HepG2 (cell line): ENCODE results near the gene RNF125. TPM values are rescaled to one million over a fixed set of nuclear protein-coding genes. Genes with fewer than 3 reads are reported as not detected.

Experiments
- DMAP1 ChIP-seq: IDR thresholded peaks from 2 replicates; pipeline ENCODE4 v1.6.1; 2016
- ELF3 ChIP-seq: IDR thresholded peaks from 2 replicates; pipeline ENCODE4 v1.6.1; 2016; ENCODE audit warnings: missing genetic modification reagents, missing compliant biosample characterization
- HNF1A ChIP-seq, 2 experiments: sonication (generic) in 1 of 2; formaldehyde crosslinking in 1 of 2; IDR thresholded peaks; 2 replicates each; pipeline versions ENCODE4 v1.4.0 to v1.6.1; 2016 to 2020; ENCODE audit warnings: borderline replicate concordance in 1 of 2, low read depth in 1 of 2, mild to moderate bottlenecking in 1 of 2, missing genetic modification reagents in 1 of 2
- MZF1 ChIP-seq: sonication (generic); formaldehyde crosslinking; IDR thresholded peaks from 2 replicates; pipeline ENCODE4 v1.8.1; 2023; ENCODE audit warnings: mild to moderate bottlenecking, missing genetic modification reagents, borderline replicate concordance
- NFATC3 ChIP-seq: sonication (generic); formaldehyde crosslinking; IDR thresholded peaks from 2 replicates; pipeline ENCODE4 v1.5.1; 2020; ENCODE audit warnings: mild to moderate bottlenecking, missing genetic modification reagents
- NR2F2 ChIP-seq: IDR thresholded peaks from 2 replicates; pipeline ENCODE4 v1.6.1; 2012; ENCODE audit warnings: low read depth, inconsistent platforms, borderline replicate concordance
- RBM39 ChIP-seq: fragments of 200-400 bp; formaldehyde crosslinking; IDR thresholded peaks from one replicate; pipeline ENCODE4 v1.6.1; 2018; ENCODE audit warnings: antibody characterized with exemption, mild to moderate bottlenecking, low read depth, low read length; ENCODE audit not compliant: poor library complexity, severe bottlenecking
- SNRNP70 ChIP-seq: fragments of 200-400 bp; formaldehyde crosslinking; IDR thresholded peaks from 2 replicates; pipeline ENCODE4 v1.6.1; 2017; ENCODE audit warnings: mild to moderate bottlenecking, low read depth, low read length, moderate library complexity
- SPEN ChIP-seq: sonication (generic); formaldehyde crosslinking; IDR thresholded peaks from 2 replicates; pipeline ENCODE4 v1.5.1; 2020; ENCODE audit warnings: low read depth, mild to moderate bottlenecking, missing genetic modification reagents
- ZBTB10 ChIP-seq: sonication (generic); formaldehyde crosslinking; IDR thresholded peaks from 2 replicates; pipeline ENCODE4 v1.4.0; 2020; ENCODE audit warnings: missing genetic modification reagents, borderline replicate concordance
- ZMAT3 ChIP-seq: sonication (generic); formaldehyde crosslinking; conservative IDR thresholded peaks from 2 replicates; pipeline ENCODE4 v1.7.0; 2021; ENCODE audit warnings: missing genetic modification reagents
- ZMYM3 ChIP-seq: sonication (generic); formaldehyde crosslinking; IDR thresholded peaks from 2 replicates; pipeline ENCODE4 v1.5.1; 2020; ENCODE audit warnings: mild to moderate bottlenecking, missing genetic modification reagents
- ZMYM4 ChIP-seq: sonication (generic); formaldehyde crosslinking; IDR thresholded peaks from 2 replicates; pipeline ENCODE4 v1.8.1; 2023; ENCODE audit warnings: mild to moderate bottlenecking, missing genetic modification reagents
- ZNF547 ChIP-seq: sonication (generic); formaldehyde crosslinking; IDR thresholded peaks from 2 replicates; pipeline ENCODE4 v1.5.1; 2020; ENCODE audit warnings: mild to moderate bottlenecking, missing genetic modification reagents
- ZNF709 ChIP-seq: sonication (generic); formaldehyde crosslinking; IDR thresholded peaks from 2 replicates; pipeline ENCODE4 v1.5.0; 2020; ENCODE audit warnings: mild to moderate bottlenecking, missing genetic modification reagents
- ZNF772 ChIP-seq: sonication (generic); formaldehyde crosslinking; IDR thresholded peaks from 2 replicates; pipeline ENCODE4 v1.5.0; 2020; ENCODE audit warnings: mild to moderate bottlenecking, missing genetic modification reagents
- polyA plus RNA-seq, 8 experiments: library from polyadenylated mRNA; depleted of rRNA in 3 of 8; stranded (reverse) in 7 of 8; unstranded in 1 of 8; fragments of >200 nt; fragmentation: Illumina TruSeq in 4 of 8; extraction: Trizol in 4 of 8; gene quantifications; 2 replicates each; pipeline versions ENCODE4 v1.2.1 to v1.2.3, GENCODE V29; 2011 to 2016; ENCODE audit warnings: low read depth in 4 of 8, missing spikeins in 1 of 8, mixed read lengths in 1 of 8; ENCODE audit not compliant: insufficient read depth in 1 of 8
- total RNA-seq, 5 experiments: library from RNA; depleted of rRNA; stranded (reverse); fragments of >200 nt; fragmentation: Illumina TruSeq; extraction: Trizol; gene quantifications; 2 replicates each; pipeline ENCODE4 v1.2.3, GENCODE V29; 2016; ENCODE audit warnings: low read depth in 1 of 5
- TF ChIP-seq, protein P1 (sequence below): sonication (generic); formaldehyde crosslinking; IDR thresholded peaks from 2 replicates; pipeline ENCODE4 v1.5.0; 2020; ENCODE audit warnings: mild to moderate bottlenecking, missing genetic modification reagents
- TF ChIP-seq, protein P2 (sequence below): IDR thresholded peaks from 2 replicates; pipeline ENCODE4 v1.6.1; 2016; ENCODE audit warnings: low read depth

RNF125 gene
- total and polyA plus RNA-seq, 2 of the 13 experiments (the other 11 are each of a cell fraction or from before 2014, with no cell fraction given), result 0.58 to 1.8 TPM

DNA sequence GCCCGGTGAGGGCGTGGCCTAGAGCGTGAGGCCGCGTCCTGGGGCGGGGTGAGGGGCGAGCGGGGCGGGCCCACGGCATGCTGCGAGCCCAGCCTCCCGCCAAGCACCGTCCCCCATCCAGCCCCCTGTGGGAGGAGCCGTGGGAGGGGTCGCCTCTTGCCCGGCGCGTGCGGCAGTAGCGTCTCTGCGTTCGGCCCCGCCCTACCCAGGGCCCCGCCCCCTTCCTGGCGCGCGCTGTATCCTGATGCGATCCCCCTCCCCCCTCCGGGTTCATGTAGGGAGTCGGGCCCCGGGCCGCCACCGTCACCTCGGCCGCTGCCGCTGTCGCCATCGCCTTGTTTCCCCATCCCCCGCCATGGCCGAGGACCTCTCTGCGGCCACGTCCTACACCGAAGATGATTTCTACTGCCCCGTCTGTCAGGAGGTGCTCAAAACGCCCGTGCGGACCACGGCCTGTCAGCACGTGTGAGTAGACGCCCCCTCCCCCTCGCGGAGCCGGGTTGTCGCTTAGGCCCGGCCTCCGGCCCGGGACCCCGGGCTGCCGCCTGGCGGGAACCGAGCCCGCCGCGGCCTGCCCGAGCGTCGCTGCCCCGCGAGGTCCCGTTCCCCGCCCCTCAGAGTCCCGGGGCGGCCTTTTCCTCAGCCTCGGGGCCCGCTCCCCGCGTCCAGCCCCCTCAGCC, 73.9 kb downstream of the RNF125 start (continued):
- TF ChIP-seq, protein P1, sequence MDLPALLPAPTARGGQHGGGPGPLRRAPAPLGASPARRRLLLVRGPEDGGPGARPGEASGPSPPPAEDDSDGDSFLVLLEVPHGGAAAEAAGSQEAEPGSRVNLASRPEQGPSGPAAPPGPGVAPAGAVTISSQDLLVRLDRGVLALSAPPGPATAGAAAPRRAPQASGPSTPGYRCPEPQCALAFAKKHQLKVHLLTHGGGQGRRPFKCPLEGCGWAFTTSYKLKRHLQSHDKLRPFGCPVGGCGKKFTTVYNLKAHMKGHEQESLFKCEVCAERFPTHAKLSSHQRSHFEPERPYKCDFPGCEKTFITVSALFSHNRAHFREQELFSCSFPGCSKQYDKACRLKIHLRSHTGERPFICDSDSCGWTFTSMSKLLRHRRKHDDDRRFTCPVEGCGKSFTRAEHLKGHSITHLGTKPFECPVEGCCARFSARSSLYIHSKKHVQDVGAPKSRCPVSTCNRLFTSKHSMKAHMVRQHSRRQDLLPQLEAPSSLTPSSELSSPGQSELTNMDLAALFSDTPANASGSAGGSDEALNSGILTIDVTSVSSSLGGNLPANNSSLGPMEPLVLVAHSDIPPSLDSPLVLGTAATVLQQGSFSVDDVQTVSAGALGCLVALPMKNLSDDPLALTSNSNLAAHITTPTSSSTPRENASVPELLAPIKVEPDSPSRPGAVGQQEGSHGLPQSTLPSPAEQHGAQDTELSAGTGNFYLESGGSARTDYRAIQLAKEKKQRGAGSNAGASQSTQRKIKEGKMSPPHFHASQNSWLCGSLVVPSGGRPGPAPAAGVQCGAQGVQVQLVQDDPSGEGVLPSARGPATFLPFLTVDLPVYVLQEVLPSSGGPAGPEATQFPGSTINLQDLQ (CRISPR knock-in tag), result no peak
- TF ChIP-seq SPEN (CRISPR knock-in tag) (peak; percentile 16; the same call in 1 of the 2 replicates), ZNF772 (peak; percentile 36), SNRNP70 (no peak), DMAP1 (CRISPR knock-in tag) (no peak), NR2F2 (no peak), RBM39 (no peak), ZBTB10 (CRISPR knock-in tag) (no peak), MZF1 (CRISPR knock-in tag) (no peak), NFATC3 (no peak), ZNF547 (CRISPR knock-in tag) (no peak; the same call in 1 of the 2 replicates), ZMYM3 (no peak), ZNF709 (CRISPR knock-in tag) (peak; percentile 3; the same call in 1 of the 2 replicates), ZMAT3 (CRISPR knock-in tag) (no peak), HNF1A (IDR thresholded peaks at IDR 0.05; ENCODE audit: low read depth) (no peak), HNF1A (CRISPR knock-in tag; IDR thresholded peaks at IDR 0.05; ENCODE audit: borderline replicate concordance) (no peak), ELF3 (no peak; the same call in none of the 2 replicates), ZMYM4 (CRISPR knock-in tag) (peak; percentile 79)
- TF ChIP-seq, protein P2, sequence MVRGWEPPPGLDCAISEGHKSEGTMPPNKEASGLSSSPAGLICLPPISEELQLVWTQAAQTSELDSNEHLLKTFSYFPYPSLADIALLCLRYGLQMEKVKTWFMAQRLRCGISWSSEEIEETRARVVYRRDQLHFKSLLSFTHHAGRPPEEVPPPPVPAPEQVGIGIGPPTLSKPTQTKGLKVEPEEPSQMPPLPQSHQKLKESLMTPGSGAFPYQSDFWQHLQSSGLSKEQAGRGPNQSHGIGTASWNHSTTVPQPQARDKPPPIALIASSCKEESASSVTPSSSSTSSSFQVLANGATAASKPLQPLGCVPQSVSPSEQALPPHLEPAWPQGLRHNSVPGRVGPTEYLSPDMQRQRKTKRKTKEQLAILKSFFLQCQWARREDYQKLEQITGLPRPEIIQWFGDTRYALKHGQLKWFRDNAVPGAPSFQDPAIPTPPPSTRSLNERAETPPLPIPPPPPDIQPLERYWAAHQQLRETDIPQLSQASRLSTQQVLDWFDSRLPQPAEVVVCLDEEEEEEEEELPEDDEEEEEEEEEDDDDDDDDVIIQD (CRISPR knock-in tag), result no peak
